Astrocyte (in vitro differentiated cells and primary cell): ENCODE measurements around the gene CRYBB1. TPM values are rescaled to one million over a fixed set of nuclear protein-coding genes. Genes with fewer than 3 reads are reported as not detected.

ENCODE experiments used
- DNase-seq: peaks from one replicate; pipeline ENCODE4 v3.0.0-alpha.2; 2010; ENCODE audit warnings: low read depth
- FAIRE-seq: peaks from 2 replicates; lab custom pipeline; 2011; peaks lifted over from hg19 to GRCh38; lab: Jason Lieb, UNC
- H2AFZ ChIP-seq: 2 replicates; pipeline ENCODE4 v1.6.0; 2012; ENCODE audit warnings: low read depth, low read length, inconsistent platforms
- H3K27ac ChIP-seq: 2 replicates; pipeline ENCODE4 v1.5.1; 2011; ENCODE audit warnings: low read depth, low read length, inconsistent platforms
- H3K27me3 ChIP-seq: 2 replicates; pipeline ENCODE4 v1.6.0; 2011; ENCODE audit warnings: low read length, inconsistent platforms; ENCODE audit not compliant: insufficient read depth
- H3K36me3 ChIP-seq: 2 replicates; pipeline ENCODE4 v1.5.1; 2011; ENCODE audit warnings: low read length, inconsistent platforms; ENCODE audit not compliant: insufficient read depth
- H3K4me1 ChIP-seq: 2 replicates; pipeline ENCODE4 v1.5.1; 2011; ENCODE audit warnings: low read length, inconsistent platforms; ENCODE audit not compliant: insufficient read depth
- H3K4me2 ChIP-seq: 2 replicates; pipeline ENCODE4 v1.6.0; 2012; ENCODE audit warnings: low read length, inconsistent platforms
- H3K4me3 ChIP-seq: 2 replicates; pipeline ENCODE4 v1.5.1; 2011; ENCODE audit warnings: low read depth, mild to moderate bottlenecking, low read length, inconsistent platforms; ENCODE audit not compliant: insufficient read depth
- H3K79me2 ChIP-seq: 2 replicates; pipeline ENCODE4 v1.6.0; 2012; ENCODE audit warnings: mild to moderate bottlenecking, low read length, inconsistent platforms; ENCODE audit not compliant: insufficient read depth
- H3K9ac ChIP-seq: 2 replicates; pipeline ENCODE4 v1.6.0; 2012; ENCODE audit warnings: mild to moderate bottlenecking, low read length, inconsistent platforms
- H3K9me3 ChIP-seq: 2 replicates; pipeline ENCODE4 v1.5.1; 2012; ENCODE audit warnings: low read depth, mild to moderate bottlenecking, low read length, inconsistent platforms; ENCODE audit not compliant: insufficient read depth
- H4K20me1 ChIP-seq: 2 replicates; pipeline ENCODE4 v1.6.0; 2012; ENCODE audit warnings: low read length, inconsistent platforms; ENCODE audit not compliant: insufficient read depth
- H3K27ac Mint-ChIP-seq: one replicate; pipeline ENCODE4 v1.8.0; 2021; ENCODE audit warnings: mild to moderate bottlenecking, mixed read lengths; ENCODE audit not compliant: unreplicated experiment
- H3K27me3 Mint-ChIP-seq: one replicate; pipeline ENCODE4 v1.8.0; 2021; ENCODE audit warnings: low read depth, mixed read lengths; ENCODE audit not compliant: unreplicated experiment
- H3K36me3 Mint-ChIP-seq: one replicate; pipeline ENCODE4 v1.8.0; 2021; ENCODE audit warnings: low read depth, mixed read lengths; ENCODE audit not compliant: unreplicated experiment
- H3K4me1 Mint-ChIP-seq: one replicate; pipeline ENCODE4 v1.8.0; 2021; ENCODE audit warnings: low read depth, mixed read lengths; ENCODE audit not compliant: unreplicated experiment
- H3K4me3 Mint-ChIP-seq: one replicate; pipeline ENCODE4 v1.8.0; 2021; ENCODE audit warnings: mild to moderate bottlenecking, moderate library complexity, mixed read lengths; ENCODE audit not compliant: unreplicated experiment
- H3K9me3 Mint-ChIP-seq: one replicate; pipeline ENCODE4 v1.8.0; 2021; ENCODE audit warnings: mild to moderate bottlenecking, mixed read lengths; ENCODE audit not compliant: unreplicated experiment
- CTCF ChIP-seq: IDR thresholded peaks from 2 replicates; pipeline ENCODE4 v1.5.1; 2011; ENCODE audit warnings: low read depth, mild to moderate bottlenecking, inconsistent platforms, low read length, moderate library complexity; ENCODE audit not compliant: insufficient read depth
- EZH2 ChIP-seq: IDR thresholded peaks from 2 replicates; pipeline ENCODE4 v1.6.1; 2012; ENCODE audit warnings: mild to moderate bottlenecking, low read length, inconsistent platforms; ENCODE audit not compliant: insufficient read depth
- total RNA-seq: library from RNA; stranded (reverse); gene quantifications from 2 replicates; pipeline ENCODE4 v1.2.1, GENCODE V29; 2021

The CRYBB1 gene
- total RNA-seq, 1 donor from 2014 or later = not detected

- Mint-ChIP-seq H3K9me3 (no peaks in the 10 kb centered on the region), H3K27ac (no peak overlapping the region), H3K36me3 (peaks cover 2% of the 10 kb centered on the region), H3K4me3 (no peak overlapping the region), H3K4me1 (no peaks in the 10 kb centered on the region), H3K27me3 (peaks cover 39% of the 10 kb centered on the region)
- DNase-seq (no peak), FAIRE-seq (no peak)
- Histone ChIP-seq H3K9me3 (no peaks in the 10 kb centered on the region), H3K27ac (no peak overlapping the region), H3K4me2 (no peak overlapping the region), H3K4me3 (no peak overlapping the region), H3K9ac (no peak overlapping the region), H3K36me3 (no peaks in the 10 kb centered on the region), H3K4me1 (peaks cover 4% of the 10 kb centered on the region), H4K20me1 (no peaks in the 10 kb centered on the region), H2AFZ (no peak overlapping the region), H3K79me2 (no peaks in the 10 kb centered on the region), H3K27me3 (peaks cover 3% of the 10 kb centered on the region)
- TF ChIP-seq CTCF (no peak), EZH2 (no peak)
Observed at GRCh38 chr22:26602127-26602526, 15.7 kb downstream of the CRYBB1 start.

GRCh38 chr22:26601726-26602125, 16.1 kb downstream of the CRYBB1 start:
- FAIRE-seq (no peak), DNase-seq (no peak)
- H3K4me1 ChIP-seq = peaks cover 4% of the 10 kb centered on the region
- Mint-ChIP-seq H3K4me1 (no peaks in the 10 kb centered on the region), H3K27ac (no peak overlapping the region), H3K4me3 (no peak overlapping the region), H3K9me3 (no peaks in the 10 kb centered on the region), H3K36me3 (peaks cover 2% of the 10 kb centered on the region), H3K27me3 (peaks cover 43% of the 10 kb centered on the region)
- no peak overlapping the region for H3K4me2 ChIP-seq
- no peak overlapping the region for H3K27ac ChIP-seq
- H3K9ac ChIP-seq = no peak overlapping the region
- H3K27me3 ChIP-seq = peaks cover 6% of the 10 kb centered on the region
- H3K4me3 ChIP-seq = no peak overlapping the region
- H3K9me3 ChIP-seq = no peaks in the 10 kb centered on the region
- no peaks in the 10 kb centered on the region for H3K36me3 ChIP-seq
- no peaks in the 10 kb centered on the region for H3K79me2 ChIP-seq
- no peak overlapping the region for H2AFZ ChIP-seq
- no peaks in the 10 kb centered on the region for H4K20me1 ChIP-seq
- TF ChIP-seq EZH2 (no peak), CTCF (no peak)

GRCh38 chr22:26599505-26599904, 18.3 kb downstream of the CRYBB1 start:
- Histone ChIP-seq H3K4me2 (no peak overlapping the region), H2AFZ (no peak overlapping the region), H3K9me3 (no peaks in the 10 kb centered on the region), H3K27ac (no peak overlapping the region), H3K79me2 (no peaks in the 10 kb centered on the region), H3K4me1 (no peaks in the 10 kb centered on the region), H4K20me1 (no peaks in the 10 kb centered on the region), H3K36me3 (no peaks in the 10 kb centered on the region), H3K27me3 (peaks cover 8% of the 10 kb centered on the region), H3K4me3 (no peak overlapping the region), H3K9ac (no peak overlapping the region)
- FAIRE-seq (no peak), DNase-seq (no peak)
- Mint-ChIP-seq H3K27ac (no peak overlapping the region), H3K27me3 (peaks cover 41% of the 10 kb centered on the region), H3K36me3 (peaks cover 2% of the 10 kb centered on the region), H3K9me3 (no peaks in the 10 kb centered on the region), H3K4me3 (no peak overlapping the region), H3K4me1 (no peaks in the 10 kb centered on the region)
- no peak for TF ChIP-seq EZH2
- no peak for TF ChIP-seq CTCF
